HG03060 (cell line): Measurements from ENCODE around the gene ADAMTS2.
"Not testable (repeated sequence)": the region's sequence is repeated elsewhere in the genome, so short reads cannot be mapped to it uniquely, and the experiment has no call there.

Experiments used
- ATAC-seq: cut with Tn5 transposase; IDR thresholded peaks from one replicate; pipeline ENCODE4 v1.9.1; 2021; ENCODE audit warnings: low read depth, moderate number of reproducible peaks; ENCODE audit not compliant: unreplicated experiment

ADAMTS2 gene

DNA sequence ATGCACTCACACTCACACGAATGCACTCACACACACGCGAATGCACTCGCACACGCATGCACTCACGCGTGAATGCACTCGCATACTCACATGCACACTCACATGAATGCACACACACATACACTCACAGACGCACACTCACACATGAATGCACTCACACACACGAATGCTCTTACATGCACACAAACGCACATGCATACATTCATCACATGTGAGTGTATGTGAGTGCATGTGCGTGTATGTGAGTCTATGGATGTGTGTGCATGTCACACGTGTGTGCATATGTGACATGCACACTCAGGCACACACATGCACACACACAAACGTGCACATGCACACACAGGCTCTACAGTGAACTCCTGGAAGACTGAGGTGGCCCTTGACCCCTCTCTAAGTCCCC, 121.7 kb downstream of the ADAMTS2 start:
- ATAC-seq, result no peak

DNA sequence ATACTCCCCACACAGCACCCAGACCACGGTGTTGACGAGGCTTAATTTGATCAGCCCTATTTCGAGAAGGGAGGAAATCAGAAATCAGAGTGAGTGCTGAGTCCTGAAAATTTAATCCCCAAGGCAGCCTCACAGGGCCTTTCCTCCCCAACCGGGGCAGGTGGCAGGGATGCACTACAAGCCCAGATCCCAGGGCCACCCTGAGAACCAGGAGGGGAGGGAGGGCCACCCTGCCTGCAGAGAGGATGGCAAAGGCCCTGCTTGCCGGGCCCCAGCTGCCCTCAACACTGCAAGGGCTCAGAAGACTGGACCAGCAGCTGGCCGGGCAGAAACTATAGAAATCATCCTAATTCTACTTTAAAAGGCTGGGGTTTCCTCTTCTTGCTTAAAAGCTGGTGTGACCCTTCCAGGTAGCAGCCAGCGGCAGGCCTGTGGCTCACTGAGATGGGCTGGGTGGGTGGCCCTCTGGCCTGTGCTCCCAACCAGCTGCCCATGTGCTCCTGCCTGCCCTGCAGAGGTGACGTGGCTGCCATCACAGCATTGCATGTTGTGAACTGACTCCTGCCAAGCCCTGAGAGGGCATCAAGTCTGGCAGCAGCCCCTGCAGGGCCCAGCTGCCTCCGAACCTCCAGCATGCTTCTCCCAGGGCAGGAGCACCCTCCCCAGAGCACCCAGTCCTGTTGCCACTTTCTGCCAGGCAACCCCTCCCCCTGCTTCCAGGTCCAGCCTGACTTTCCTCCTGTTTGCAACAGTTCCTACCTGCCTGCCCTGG, 122.8 kb downstream of the ADAMTS2 start:
- no peak for ATAC-seq

DNA sequence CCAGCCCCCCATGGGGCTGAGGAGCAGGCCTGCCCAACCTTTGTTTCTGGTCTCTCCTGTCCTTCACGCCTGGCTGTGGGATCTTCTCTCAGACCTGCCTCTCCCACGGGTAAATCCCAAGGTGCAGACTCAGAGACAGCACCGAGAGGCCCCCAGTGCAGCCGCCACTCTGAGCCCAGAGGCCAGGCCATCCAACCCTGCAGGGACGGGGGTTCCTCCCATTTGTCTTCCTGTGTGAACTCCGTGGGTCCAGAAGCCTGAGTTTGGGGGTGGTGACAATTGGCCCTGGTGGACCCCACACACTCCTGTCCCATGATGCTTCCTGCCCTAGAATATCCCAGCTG, 123.4 kb downstream of the ADAMTS2 start:
- no peak for ATAC-seq

DNA sequence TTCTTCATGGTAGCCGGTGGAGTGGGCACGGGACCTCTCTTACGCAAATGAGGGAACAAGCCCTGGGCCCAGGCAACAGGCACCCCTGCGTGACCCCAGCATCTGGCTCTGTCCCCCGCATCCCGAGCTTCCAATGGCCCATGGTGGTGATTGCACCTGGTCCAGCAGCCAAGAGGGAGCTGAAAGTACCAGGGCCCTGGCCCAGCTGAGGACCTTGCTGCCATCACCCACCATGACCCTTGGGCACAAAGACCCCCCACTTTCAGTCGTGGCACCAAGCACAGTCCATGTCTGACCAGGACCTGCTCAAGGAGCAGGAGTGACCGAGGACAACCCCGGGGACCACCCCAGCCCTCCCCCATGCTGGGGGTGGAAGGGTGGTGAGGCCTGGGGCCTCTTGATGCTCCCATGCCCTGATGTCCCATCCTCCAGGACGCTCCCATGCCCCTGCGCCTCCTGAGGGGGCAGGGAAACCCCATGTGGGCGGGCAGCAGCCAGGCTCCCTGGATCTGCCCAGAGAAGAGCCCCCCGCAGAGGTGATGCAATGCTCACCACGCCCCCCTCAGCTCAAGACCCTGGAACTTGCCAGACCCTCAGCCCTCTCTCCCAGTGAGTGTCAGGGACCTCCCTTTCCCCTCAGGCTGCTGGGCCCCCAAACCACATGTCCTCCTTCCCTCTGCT, 123.9 kb downstream of the ADAMTS2 start:
- ATAC-seq, result no peak

DNA sequence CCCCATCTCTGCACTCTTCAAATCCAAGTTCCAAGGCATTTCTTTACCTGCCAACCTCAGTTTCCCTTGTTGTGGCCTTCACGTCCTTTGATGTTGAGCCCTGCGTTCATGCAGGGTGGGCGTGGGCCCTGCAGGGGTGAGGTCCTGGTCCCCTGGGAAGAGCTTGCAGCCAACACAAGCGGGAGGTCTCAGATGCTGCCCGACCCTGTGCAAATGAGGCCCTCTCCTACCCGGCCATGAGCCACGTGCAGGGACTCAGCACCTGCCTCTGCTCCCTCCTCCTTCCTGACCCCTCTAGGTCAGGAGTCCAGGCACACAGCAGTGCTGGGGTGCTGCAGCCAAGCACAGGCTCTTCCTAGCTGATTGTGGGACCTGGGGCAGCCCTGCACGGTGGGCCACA, 124.5 kb downstream of the ADAMTS2 start:
- ATAC-seq, result no peak

DNA sequence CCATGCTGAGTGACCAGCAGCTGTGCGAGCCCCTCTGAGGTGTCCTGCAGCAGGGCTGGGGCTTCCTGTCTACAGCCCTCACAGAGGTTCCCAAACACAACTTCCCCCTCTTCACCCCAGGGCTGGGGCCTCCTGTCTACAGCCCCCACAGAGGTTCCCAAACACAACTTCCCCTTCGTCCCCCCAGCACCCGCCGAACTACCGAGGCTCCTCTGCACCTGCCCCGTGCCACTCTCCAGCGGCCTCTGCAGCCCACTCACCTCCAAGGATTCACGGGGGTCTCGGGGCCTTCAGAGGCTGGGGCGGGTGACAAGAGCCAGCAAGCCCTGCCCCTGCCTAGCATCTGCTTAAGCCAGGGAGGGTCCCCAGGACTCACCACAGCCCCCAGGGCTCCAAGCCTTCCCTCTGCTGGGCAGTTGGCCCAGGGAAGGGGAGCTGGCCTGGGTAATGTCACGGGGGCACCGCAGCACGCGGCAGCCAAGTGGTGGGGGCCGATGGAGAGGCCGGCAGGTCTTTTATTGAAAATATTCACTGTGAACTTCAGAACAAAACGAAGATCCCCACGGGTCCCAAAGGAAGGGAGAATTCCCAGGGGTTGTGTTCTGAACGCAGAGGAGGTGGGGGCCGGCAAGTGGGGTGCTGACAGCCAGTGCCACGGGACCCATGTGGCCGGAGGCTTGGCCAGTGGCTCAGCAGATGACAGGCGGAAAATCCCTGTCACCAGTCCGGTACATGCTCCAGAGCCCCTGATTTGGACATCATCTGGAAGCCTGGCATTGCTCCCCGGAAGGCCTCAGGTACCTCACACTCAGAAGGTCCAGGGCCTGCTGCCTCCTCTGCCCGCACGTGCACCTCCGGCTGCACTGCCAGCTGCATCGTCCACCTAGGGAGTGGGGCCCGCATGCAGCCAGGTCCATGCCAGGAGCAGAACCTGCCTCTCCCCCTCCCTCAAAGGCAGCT, 125.3 kb downstream of the ADAMTS2 start:
- no peak for ATAC-seq

DNA sequence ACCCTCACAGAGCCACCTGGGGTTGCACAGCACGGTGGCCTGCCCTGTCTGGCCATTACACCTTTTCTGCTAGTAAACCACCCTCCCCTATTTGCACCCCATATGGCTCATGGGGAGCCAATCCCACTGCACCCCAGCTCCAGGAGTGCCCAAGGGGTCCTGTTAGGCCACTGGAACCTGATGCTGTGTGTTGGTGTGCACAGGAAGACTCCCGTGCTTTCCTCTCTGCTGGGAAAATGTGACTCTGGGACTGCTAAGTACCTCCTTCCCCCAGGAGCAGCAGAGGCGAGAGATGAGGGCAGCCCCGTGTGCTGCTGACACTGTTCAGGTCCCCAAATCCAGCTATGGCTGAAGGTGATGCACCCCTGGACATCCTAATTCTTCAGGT, 126.3 kb downstream of the ADAMTS2 start:
- no peak for ATAC-seq

DNA sequence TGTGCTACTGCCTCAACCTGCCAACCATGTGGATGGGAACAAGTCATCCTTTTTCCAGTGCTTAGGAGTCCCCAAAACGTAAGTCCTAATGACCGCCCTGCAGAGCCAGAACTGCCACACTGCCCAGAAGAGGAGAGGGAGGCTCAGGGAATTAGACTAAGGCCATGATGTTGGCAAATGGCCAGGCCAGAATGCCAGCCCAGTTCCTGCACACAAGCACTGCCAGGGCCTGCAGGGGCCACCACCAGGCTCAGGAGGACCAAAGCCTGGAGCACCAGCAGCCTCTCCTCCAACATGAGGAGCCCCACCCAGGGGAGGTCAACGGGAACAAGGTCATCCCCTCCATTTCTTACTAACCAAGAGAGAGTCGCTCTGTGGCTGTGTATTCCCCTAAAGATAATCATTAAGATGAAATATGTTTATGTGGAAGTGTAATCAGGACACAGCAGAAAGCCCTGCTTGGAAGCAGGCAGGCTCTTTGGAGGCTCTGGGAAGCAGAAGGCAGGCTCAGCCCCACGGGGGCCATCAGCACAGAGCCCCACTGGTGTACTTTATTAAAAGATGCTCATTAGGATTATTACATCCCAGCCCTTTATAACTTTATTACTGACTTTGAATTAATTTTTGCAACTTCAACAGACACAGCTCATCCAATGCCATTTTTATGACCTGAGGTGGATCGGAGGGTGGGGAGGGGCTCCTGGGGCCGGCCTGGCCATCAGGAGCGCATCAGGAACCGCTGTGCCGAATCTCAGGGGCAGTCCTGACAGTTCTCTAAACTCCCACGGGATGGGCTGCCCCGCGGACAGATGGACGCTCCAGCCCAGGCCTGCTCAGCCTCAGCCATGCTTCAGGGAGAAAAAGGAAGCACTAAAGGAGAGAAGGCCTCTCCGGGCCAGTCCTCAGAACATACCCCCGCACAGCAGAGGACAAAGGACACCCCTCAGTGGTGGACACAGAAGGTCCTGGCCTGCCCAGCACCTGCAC, 127.0 kb downstream of the ADAMTS2 start:
- ATAC-seq, result no peak

DNA sequence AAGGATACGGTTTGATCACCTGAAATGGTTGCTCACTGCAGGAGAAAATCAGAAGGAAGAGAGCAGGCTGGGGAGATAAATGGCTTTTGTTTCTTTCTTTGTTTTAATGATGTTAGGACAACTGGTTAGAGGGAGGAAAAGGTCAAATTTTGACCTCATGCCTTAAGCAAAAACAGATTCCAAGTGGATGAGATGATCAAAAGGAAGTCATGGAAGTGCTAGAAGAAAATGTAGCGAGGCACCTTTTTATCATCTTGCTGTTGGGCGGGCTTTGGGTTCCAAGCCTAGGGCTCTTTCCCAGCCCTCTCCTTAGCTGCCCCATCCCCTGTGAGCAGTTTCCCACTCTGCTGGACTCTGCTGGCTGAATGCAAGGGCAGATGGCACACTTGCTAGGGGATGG, 127.9 kb downstream of the ADAMTS2 start:
- no peak for ATAC-seq

DNA sequence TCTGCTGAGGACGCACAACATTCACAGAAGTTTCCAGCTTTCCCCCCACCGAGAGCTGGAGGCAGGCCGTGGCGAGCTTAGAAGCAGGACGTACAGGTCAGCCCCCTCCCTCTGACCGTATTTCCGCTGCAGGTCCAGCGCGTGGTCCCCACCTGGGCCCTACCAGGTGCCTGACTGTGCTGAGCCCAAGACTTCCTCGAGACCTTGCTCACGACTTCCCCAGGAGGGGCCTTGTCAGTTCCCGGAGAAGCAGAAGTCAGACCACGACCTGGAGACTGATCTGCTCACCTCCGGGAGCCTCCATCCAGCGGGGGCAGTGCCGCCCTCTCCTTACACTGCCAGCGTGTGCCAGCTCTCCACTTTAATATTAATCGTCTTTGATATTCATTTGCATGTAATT, 128.9 kb downstream of the ADAMTS2 start:
- ATAC-seq, result not testable (repeated sequence)

DNA sequence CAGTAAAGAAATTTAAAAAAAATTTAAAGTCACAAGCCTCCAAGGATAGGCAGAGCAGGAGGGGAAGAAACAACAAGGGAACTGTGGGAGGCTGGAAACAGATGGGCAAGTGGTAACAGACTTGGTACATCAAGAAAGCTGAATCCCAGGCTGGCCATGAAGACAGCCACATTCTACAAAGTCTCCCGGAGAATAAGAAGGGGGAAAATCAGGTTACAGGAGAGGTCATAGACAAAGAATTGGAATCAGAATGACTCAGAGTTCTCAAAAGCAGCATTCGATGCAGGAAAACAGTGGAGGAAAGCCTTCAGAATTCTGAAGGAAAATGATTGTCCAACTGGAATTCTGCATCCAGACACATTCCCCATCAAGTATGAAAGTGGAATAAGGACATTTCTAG, 129.7 kb downstream of the ADAMTS2 start:
- ATAC-seq, result no peak

DNA sequence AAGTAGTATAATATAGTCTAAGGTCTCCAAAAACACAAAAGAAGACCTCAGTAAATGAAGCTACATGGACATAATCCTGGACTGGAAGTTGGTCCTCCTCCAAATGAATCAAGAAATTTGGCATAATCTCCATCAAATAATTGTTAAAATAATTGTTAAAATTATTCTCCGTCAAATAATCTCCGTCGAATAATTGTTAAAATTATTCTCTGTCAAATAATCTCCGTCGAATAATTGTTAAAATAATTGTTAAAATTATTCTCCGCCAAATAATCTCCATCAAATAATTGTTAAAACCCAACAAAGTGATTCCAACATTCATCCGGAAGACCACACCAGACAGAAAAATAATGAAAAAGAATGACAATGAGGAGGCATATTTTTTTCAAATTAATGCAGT, 130.6 kb downstream of the ADAMTS2 start:
- no peak for ATAC-seq

DNA sequence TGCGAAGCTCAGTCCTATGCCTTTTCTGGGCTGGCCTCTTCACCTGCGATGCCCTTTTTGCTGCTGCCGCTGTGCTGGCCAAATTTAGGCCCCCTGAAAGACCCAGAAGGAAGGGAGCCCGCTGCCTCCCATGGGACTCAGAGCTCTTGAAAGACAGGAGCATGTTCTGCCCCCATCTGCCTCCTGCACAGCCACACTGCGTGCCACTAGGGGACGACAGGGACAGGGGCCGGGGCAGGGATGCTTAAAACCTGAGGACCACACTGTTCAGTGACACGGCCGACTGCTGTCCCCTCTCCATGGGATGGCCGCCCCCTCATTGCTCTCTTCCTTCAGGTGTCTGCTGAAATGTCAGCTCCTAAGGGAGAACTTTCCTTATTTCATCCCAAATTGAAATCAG, 132.4 kb downstream of the ADAMTS2 start:
- no peak for ATAC-seq

DNA sequence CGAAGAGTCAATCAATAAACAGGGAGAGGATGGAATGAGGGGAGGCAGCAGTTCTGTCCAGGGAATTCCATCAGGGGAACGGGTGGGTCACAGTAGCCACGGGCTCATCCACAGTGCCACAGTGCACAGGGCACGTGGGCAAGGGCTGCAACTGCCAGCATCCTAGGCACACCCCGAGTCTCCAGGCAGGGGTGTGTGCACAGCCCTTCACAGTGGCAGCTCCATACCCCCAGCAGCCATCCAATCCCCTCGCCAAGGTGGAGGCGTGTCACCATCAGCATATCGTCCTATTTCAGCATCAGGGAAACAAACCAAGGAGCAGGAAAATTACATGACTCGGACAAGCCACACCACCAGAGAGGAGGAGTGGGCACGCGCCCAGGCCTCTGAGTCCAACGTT, 133.6 kb downstream of the ADAMTS2 start:
- no peak for ATAC-seq

DNA sequence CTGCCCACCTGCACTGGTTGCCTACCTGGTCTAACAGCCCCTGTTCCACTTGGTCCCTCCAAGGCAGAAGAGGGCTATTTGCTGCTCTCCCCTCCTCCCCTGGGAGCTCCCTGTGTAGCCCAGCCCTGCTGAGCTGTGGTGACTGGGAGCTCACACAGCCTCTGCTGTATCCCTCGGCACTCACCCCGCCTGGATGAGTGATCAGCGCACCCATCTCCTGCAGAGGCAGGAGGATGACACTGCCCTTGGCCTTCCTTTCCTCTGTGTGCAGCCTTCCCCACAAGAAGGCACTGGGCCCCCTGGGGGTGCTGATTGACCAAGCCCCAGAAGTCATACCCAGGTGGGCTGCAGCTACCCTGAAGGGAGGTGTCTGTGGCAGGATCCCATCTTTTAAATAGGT, 134.2 kb downstream of the ADAMTS2 start:
- no peak for ATAC-seq

DNA sequence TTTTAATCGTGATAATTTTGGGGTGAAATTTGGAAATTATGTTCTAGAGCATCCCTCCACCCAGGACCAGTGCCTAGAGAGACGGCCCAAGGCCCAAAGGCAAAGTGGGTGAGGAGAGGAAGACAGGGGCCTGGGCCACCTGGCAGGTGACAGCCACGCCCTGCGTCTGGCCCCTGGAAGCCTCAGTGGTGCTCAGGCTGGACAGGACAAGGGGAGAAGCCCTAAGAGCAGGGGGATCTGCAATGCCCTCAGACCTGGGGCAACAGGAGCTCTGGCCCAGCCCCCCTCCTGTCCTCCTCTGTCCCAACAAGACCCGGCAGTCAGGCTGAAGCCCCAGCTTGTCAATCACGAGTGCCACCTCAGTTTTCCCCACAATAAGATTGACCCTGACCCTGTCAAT, 134.8 kb downstream of the ADAMTS2 start:
- no peak for ATAC-seq

DNA sequence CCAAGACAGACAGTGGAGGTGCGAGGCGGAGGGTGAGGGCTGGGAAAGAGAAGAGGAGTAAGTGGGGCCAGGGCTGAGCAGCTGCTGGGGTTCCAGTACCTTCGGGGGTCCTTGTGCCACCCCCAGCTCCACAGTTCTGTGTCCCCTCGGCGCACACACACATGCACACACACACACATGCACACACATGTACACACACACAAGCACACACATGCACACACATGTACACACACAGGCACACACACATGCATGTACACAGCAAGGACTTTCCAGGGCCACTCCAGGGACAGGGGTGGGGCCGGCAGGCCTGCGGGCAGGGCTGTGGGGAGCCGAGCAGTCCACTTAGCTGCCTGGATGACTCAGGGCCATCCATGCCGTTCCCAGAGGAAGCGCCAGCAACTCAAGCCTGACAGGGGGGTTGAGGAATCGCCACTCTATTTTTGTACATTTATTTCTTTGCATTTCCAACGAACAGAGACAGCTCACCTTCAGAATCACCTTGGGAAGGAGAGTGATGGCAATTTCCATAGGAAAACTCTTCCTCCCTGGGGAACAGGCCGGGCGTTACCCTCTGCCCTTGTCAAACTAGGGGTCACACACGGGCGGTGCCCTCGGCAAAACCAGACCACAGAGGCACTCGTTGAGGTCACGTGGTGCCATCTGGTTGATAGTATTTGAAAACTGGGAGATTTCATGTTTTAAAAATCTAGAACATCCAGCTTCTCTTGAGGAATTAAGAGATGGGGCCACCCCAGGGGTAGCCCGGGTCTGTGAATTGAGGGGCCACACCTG, 135.7 kb downstream of the ADAMTS2 start:
- ATAC-seq, result no peak

DNA sequence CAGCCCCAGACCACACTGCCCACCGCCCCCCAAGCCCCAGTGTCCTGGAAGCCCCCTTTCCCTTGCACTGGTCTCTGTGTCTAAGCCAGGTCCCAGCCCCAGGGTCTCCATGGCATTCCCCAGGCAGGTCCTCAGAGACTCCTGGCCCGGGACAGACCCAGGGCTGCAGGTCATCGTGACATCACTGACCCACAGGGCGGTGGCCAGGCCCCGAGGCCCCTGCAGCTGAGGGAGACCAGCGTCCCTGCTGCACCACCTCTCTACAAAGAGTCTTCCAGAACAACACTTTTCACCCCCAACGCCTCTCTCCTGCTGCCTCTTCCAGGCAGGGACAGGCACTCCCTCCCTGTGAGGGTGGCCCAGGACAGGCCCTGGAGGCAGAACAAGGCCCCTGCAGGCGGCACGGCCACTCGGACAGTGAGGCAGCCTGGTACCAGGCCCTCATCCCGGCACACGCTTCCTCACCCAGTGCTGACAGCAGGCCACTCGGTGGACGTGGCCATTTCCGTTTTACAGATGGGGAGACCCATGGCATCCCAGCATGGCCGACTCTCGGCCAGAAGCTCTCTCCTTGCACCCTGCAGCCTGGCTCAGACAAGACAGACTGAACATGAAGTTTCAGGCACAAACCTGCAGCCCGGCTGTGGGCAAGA, 136.4 kb downstream of the ADAMTS2 start:
- ATAC-seq, result no peak
